Duodenal mucosa (tissue), 2 donors: ENCODE data around the gene OAF.
A peak's percentile ranks its signal among the peaks of the same experiment; 100 is the strongest.
"Not testable (repeated sequence)": the region's sequence is repeated elsewhere in the genome, so short reads cannot be mapped to it uniquely, and the experiment has no call there.

Source experiments
- H3K27ac ChIP-seq: one replicate; pipeline ENCODE4 v1.7.0; 2013; ENCODE audit warnings: low read depth, low read length
- H3K27me3 ChIP-seq, 2 donors: one replicate each; pipeline ENCODE4 v1.7.0; 2013; ENCODE audit warnings: low read length in 2 of 2, control low read depth in 1 of 2; ENCODE audit not compliant: insufficient read depth in 2 of 2, control insufficient read depth in 1 of 2
- H3K36me3 ChIP-seq, 2 donors: one replicate each; pipeline ENCODE4 v1.7.0; 2013; ENCODE audit warnings: low read length in 2 of 2, control low read depth in 1 of 2; ENCODE audit not compliant: insufficient read depth in 2 of 2, control insufficient read depth in 1 of 2
- H3K4me1 ChIP-seq, 2 donors: one replicate each; pipeline ENCODE4 v1.7.0; 2013; ENCODE audit warnings: low read length in 2 of 2, control low read depth in 1 of 2; ENCODE audit not compliant: insufficient read depth in 2 of 2, control insufficient read depth in 1 of 2
- H3K4me3 ChIP-seq, 2 donors: one replicate each; pipeline ENCODE4 v1.7.0; 2013; ENCODE audit warnings: low read length in 2 of 2, low read depth in 1 of 2
- H3K9ac ChIP-seq, 2 donors: one replicate each; pipeline ENCODE4 v1.7.0; 2013; ENCODE audit warnings: low read length in 2 of 2, low read depth in 1 of 2
- H3K9me3 ChIP-seq, 2 donors: one replicate each; pipeline ENCODE4 v1.7.0; 2013; ENCODE audit warnings: low read length in 2 of 2, control low read depth in 1 of 2; ENCODE audit not compliant: control insufficient read depth in 1 of 2

The OAF gene

DNA sequence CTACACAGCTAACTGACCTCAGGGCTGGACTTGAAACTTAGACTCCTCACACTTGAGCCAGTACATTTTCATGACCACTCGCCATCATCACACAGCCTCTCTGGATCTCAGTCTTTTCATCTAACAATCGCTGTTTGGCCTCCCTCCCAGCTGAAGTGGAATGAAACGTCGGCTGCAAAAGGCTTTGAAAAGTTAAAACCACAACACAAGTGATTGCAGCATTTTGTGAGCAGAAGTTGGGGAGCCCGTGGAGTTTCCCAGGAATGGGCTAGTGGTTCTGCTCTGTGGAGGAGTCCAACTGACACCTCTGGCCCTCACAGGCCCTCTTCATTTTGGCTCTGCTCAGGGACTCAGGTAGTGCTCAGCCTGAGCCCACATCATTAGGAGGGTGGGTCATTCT, 37.0 kb upstream of the OAF start:
- Histone ChIP-seq H3K4me3 (no peak overlapping the region), H3K4me1 (peaks cover 21 to 23% of the 10 kb centered on the region in 2 donors), H3K27me3 (peaks cover 9 to 27% of the 10 kb centered on the region in 2 donors), H3K9me3 (no peaks in the 10 kb centered on the region), H3K27ac (no peak overlapping the region), H3K36me3 (peaks cover 0 to 2% of the 10 kb centered on the region in 2 donors), H3K9ac (no peak overlapping the region)

DNA sequence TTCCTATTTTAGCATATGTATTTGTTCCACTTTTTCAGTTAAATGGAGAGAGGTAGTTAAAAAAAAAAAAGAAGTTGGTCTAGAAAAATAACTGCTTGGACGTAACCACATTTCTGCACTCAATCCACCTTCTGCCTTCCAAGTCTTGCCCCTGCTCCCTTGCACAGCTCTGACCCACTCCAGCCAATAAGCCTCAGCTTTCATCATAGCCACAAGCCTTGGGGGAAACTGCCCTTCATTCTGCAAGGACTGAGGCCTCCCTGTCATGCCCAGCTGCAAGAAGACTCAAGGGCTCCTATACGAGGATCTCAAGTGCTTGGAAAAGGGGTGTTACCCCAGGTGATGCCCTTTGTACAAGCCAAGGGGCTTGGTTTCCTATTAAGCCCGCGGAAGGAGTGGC, 36.0 kb upstream of the OAF start:
- Histone ChIP-seq H3K27ac (no peak overlapping the region), H3K27me3 (peaks cover 9 to 22% of the 10 kb centered on the region in 2 donors)

DNA sequence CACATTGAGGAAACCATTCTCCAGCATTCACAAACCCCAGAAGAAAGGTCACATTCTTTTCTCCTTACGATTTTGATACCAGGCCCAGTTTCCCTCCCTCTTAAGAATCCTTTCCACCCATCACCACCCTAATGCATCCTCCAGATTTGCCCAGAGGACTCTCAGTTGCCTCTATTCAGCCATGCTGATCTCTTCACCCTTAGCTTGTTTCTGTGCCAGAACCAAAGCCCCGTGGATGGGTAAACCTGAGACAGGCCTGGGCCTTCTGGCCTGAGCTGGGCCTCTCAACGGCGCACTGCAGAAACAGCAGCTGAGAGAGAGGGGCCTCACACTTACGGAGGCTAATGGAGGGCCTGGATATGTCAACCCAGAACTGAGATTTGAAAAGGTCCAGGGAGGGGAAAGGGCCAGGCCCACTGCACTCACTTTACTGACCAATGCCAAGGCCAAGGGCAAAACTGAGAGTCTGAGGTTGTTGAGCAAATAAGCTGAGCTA, 32.2 kb upstream of the OAF start:
- Histone ChIP-seq H3K27me3 (no peaks in the 10 kb centered on the region), H3K9me3 (no peaks in the 10 kb centered on the region), H3K4me1 (peaks cover 26 to 30% of the 10 kb centered on the region in 2 donors), H3K27ac (no peak overlapping the region), H3K4me3 (no peak overlapping the region), H3K36me3 (peaks cover 0 to 4% of the 10 kb centered on the region in 2 donors), H3K9ac (no peak overlapping the region)

More for the DNA sequence above, 36.0 kb upstream of the OAF start:
- no peak overlapping the region for H3K9ac ChIP-seq
- peaks cover 15 to 16% of the 10 kb centered on the region in 2 donors for H3K4me1 ChIP-seq
- peaks cover 0 to 4% of the 10 kb centered on the region in 2 donors for H3K36me3 ChIP-seq
- H3K4me3 ChIP-seq = no peak overlapping the region
- H3K9me3 ChIP-seq = no peaks in the 10 kb centered on the region

GRCh38 chr11:120179057-120179672, 31.7 kb upstream of the OAF start:
- no peak overlapping the region for H3K4me3 ChIP-seq
- H3K27me3 ChIP-seq = no peaks in the 10 kb centered on the region
- no peaks in the 10 kb centered on the region for H3K9me3 ChIP-seq
- H3K36me3 ChIP-seq = peaks cover 0 to 4% of the 10 kb centered on the region in 2 donors
- H3K9ac ChIP-seq = no peak overlapping the region
- H3K27ac ChIP-seq = no peak overlapping the region
- H3K4me1 ChIP-seq = peaks cover 31 to 36% of the 10 kb centered on the region in 2 donors

DNA sequence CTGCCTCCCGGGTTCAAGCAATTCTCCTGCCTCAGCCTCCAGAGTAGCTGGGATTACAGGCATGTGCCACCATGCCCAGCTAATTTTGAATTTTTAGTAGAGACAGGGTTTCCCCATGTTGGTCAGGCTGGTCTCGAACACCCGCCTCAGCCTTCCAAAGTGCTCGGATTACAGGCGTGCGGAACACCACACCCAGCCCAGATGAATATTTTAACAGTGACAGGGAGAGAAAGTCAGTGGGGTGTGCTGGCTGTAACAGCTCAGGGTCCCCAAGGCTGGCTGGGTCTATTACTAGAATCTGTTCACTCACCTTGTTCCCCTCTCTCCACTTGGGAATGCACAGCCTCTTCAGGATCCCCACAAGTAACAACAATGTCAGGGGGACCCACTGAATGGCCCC, 30.8 kb upstream of the OAF start:
- not testable (repeated sequence) for H3K9ac ChIP-seq, H3K4me3 ChIP-seq, H3K36me3 ChIP-seq, H3K27me3 ChIP-seq, H3K9me3 ChIP-seq, H3K27ac ChIP-seq
- peaks cover 33 to 38% of the 10 kb centered on the region in 2 donors for H3K4me1 ChIP-seq

DNA sequence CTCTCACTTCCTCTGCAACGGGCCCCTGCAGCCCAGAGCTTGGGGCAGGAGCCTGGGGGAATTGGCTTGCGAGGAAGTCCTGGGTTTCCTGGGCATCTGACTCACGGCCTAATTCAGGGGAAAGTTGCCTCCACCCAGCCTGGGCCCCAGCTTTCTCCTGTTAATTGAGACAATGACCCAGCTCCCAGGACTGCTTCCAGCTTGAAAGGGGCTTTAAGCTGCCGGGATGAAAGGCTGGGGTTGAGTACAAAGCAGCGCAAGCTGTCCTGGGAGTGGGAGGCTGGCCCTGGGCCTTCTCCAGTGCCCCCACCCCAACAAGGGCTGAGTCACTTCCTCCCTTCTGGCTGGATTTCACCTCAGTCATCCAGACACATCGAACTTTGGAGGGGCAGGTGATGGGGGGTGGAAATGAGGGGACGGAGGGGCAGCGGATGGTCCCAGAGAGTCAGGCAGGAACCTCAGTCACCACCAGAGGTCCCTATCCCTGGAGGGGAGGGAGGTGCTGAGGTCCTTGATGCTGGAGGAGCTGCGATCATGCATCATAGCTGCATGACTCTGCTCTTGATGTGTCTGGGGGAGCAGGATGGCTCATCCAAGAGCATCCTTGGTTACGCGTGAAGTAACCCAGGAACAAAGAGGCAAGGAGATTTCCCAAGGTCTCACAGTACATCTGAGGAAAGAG, 30.1 kb upstream of the OAF start:
- Histone ChIP-seq H3K4me3 (no peak overlapping the region), H3K27ac (no peak overlapping the region), H3K36me3 (peaks cover 0 to 4% of the 10 kb centered on the region in 2 donors), H3K9ac (no peak overlapping the region), H3K27me3 (no peaks in the 10 kb centered on the region), H3K4me1 (peaks cover 30 to 37% of the 10 kb centered on the region in 2 donors), H3K9me3 (no peaks in the 10 kb centered on the region)

- no peak overlapping the region for H3K9ac ChIP-seq
- H3K36me3 ChIP-seq = peaks cover 0 to 4% of the 10 kb centered on the region in 2 donors
- no peak overlapping the region for H3K4me3 ChIP-seq
- no peak overlapping the region for H3K27ac ChIP-seq
- H3K4me1 ChIP-seq = peaks cover 38 to 44% of the 10 kb centered on the region in 2 donors
- no peaks in the 10 kb centered on the region for H3K9me3 ChIP-seq
- no peaks in the 10 kb centered on the region for H3K27me3 ChIP-seq
Observed at GRCh38 chr11:120181376-120181975, 29.4 kb upstream of the OAF start.

GRCh38 chr11:120182372-120182771, 28.5 kb upstream of the OAF start:
- peaks cover 47 to 53% of the 10 kb centered on the region in 2 donors for H3K4me1 ChIP-seq

DNA sequence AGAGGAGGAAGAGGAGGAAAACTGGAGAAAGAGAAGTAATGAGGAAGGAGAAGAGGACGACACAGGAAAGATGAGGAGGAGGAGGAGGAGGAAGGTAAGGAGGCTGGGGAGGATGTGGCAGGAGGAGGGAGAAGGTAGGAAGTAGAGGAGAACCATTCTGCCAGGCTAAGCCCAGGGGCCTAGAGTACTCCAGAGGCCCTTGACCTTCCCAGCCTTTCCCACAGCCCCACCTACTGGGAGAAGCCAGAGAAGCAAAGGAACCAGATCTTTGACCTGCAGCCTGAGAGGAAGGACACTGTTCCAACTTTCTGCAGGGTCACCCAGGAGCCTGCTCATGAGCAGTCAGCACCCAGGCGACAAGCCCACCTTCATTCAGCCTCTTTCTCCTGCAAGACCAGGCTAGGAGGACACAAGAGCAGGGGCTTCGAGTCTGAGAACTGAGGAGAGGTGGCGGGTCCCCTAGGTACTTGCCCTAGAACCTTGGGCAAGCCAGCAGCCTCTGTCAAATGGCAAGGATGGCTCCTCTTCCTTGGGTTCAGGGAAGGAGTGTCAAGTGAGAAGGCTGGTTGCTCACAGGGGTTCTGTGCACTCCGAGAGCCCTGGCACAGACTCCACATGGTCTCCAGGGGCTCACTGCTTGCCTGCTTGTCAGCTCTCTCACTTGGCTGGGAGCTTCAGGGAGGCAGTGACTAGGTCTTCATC, 27.9 kb upstream of the OAF start:
- peak overlapping the region; percentile 58 to 69 for H3K4me3 ChIP-seq
- H3K9me3 ChIP-seq = no peaks in the 10 kb centered on the region
- no peaks in the 10 kb centered on the region for H3K27me3 ChIP-seq
- H3K36me3 ChIP-seq = peaks cover 0 to 4% of the 10 kb centered on the region in 2 donors
- H3K9ac ChIP-seq = peak overlapping the region; percentile 3 to 15
- peaks cover 53 to 59% of the 10 kb centered on the region in 2 donors for H3K4me1 ChIP-seq
- H3K27ac ChIP-seq = peak overlapping the region; percentile 11

More at GRCh38 chr11:120182372-120182771, 28.5 kb upstream of the OAF start:
- no peaks in the 10 kb centered on the region for H3K9me3 ChIP-seq
- peaks cover 0 to 4% of the 10 kb centered on the region in 2 donors for H3K36me3 ChIP-seq
- no peaks in the 10 kb centered on the region for H3K27me3 ChIP-seq
- no peak overlapping the region for H3K27ac ChIP-seq
- peak overlapping the region in 1 of 2 donors; percentile 20 for H3K9ac ChIP-seq
- peak overlapping the region; percentile 6 to 58 for H3K4me3 ChIP-seq
